MM.1S (cell line): ENCODE measurements around the gene ANK2.

Experiments
- CTCF ChIP-seq: fragments of 300-600 bp; sonication (generic); IDR thresholded peaks from 2 replicates; pipeline ENCODE4 v1.5.1; 2016; ENCODE audit warnings: antibody characterized with exemption, low read length, mixed read lengths
- EZH2 ChIP-seq: fragments of 300-600 bp; sonication (generic); optimal IDR thresholded peaks from 2 replicates; pipeline ENCODE3; 2017; ENCODE audit warnings: low read depth, mild to moderate bottlenecking, antibody characterized with exemption, low read length, mixed read lengths
- EZH2phosphoT487 ChIP-seq: fragments of 300-600 bp; sonication (generic); IDR thresholded peaks from 2 replicates; pipeline ENCODE4 v1.6.1; 2018; ENCODE audit warnings: antibody characterized with exemption, low read length

- TF ChIP-seq EZH2phosphoT487 (no peak), CTCF (no peak), EZH2 (no peak)
These were observed 97.5 kb downstream of the ANK2 start for GRCh38 chr4:113146876-113147358.
